IPS-20b (cell line): ENCODE results near the gene ODC1.

Experiments used
- H3K27ac ChIP-seq: one replicate; pipeline ENCODE4 v1.5.1; 2013; ENCODE audit warnings: low read length
- H3K27me3 ChIP-seq: 2 replicates; pipeline ENCODE4 v1.6.1; 2013; ENCODE audit warnings: mild to moderate bottlenecking, low read length, inconsistent platforms; ENCODE audit not compliant: insufficient read depth
- H3K36me3 ChIP-seq: 2 replicates; pipeline ENCODE4 v1.6.1; 2013; ENCODE audit warnings: low read depth, mild to moderate bottlenecking, inconsistent platforms, low read length, moderate library complexity; ENCODE audit not compliant: insufficient read depth
- H3K4me1 ChIP-seq: 2 replicates; pipeline ENCODE4 v1.6.1; 2013; ENCODE audit warnings: mild to moderate bottlenecking, control low read depth, inconsistent platforms, low read length, moderate library complexity; ENCODE audit not compliant: insufficient read depth
- H3K4me3 ChIP-seq: 2 replicates; pipeline ENCODE4 v1.5.1; 2013; ENCODE audit warnings: mild to moderate bottlenecking, low read length, inconsistent platforms
- H3K9ac ChIP-seq: 2 replicates; pipeline ENCODE4 v1.6.1; 2013; ENCODE audit warnings: low read depth, mild to moderate bottlenecking, inconsistent platforms, low read length, moderate library complexity
- H3K9me3 ChIP-seq: 2 replicates; pipeline ENCODE4 v1.6.1; 2013; ENCODE audit warnings: mild to moderate bottlenecking, low read depth, low read length, inconsistent platforms; ENCODE audit not compliant: insufficient read depth

Gene ODC1

GRCh38 chr2:10419553-10420257 lies 28.4 kb downstream of the ODC1 start:
- no peaks in the 10 kb centered on the region for H3K27me3 ChIP-seq
- H3K4me1 ChIP-seq = no peaks in the 10 kb centered on the region
- no peaks in the 10 kb centered on the region for H3K36me3 ChIP-seq
- H3K4me3 ChIP-seq = no peak overlapping the region
- no peaks in the 10 kb centered on the region for H3K9me3 ChIP-seq
- H3K9ac ChIP-seq = no peak overlapping the region
- H3K27ac ChIP-seq = no peak overlapping the region

- Histone ChIP-seq H3K9ac (no peak overlapping the region), H3K4me3 (no peak overlapping the region), H3K9me3 (no peaks in the 10 kb centered on the region), H3K4me1 (no peaks in the 10 kb centered on the region), H3K27me3 (no peaks in the 10 kb centered on the region), H3K27ac (no peak overlapping the region), H3K36me3 (no peaks in the 10 kb centered on the region)
These were observed 30.4 kb downstream of the ODC1 start for GRCh38 chr2:10417551-10418335.

DNA sequence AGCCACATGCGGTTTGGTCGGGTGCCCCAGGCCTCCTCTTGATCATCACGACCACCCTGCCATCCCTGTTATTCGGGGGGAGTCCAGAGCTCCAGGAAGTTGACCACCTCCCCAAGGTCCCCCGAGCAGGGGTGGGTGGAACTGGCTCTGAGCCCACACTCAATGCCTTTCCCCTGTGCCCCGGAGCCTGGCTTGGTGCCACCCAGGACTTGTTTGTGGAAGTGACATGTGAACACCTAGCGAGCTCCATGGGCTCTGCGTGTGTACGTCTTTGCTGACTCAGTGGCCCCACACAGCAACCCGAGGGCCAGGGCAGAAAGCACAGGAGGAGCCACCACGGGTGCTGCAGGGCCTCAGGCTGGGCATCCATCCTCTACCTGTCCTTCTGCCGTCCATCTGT lies 32.5 kb downstream of the ODC1 start:
- H3K27me3 ChIP-seq = no peaks in the 10 kb centered on the region
- H3K9ac ChIP-seq = no peak overlapping the region
- no peak overlapping the region for H3K27ac ChIP-seq
- H3K9me3 ChIP-seq = no peaks in the 10 kb centered on the region; the same call in 1 of the 2 replicates
- H3K36me3 ChIP-seq = no peaks in the 10 kb centered on the region
- no peaks in the 10 kb centered on the region for H3K4me1 ChIP-seq
- H3K4me3 ChIP-seq = no peak overlapping the region

- no peaks in the 10 kb centered on the region for H3K4me1 ChIP-seq
- H3K9ac ChIP-seq = no peak overlapping the region
- H3K4me3 ChIP-seq = no peak overlapping the region
- H3K27ac ChIP-seq = no peak overlapping the region
- no peaks in the 10 kb centered on the region for H3K36me3 ChIP-seq
- no peaks in the 10 kb centered on the region; the same call in 1 of the 2 replicates for H3K9me3 ChIP-seq
- no peaks in the 10 kb centered on the region for H3K27me3 ChIP-seq
These were observed 33.1 kb downstream of the ODC1 start for GRCh38 chr2:10415048-10415447.

GRCh38 chr2:10414591-10414990 lies 33.5 kb downstream of the ODC1 start:
- H3K4me1 ChIP-seq = no peaks in the 10 kb centered on the region
- no peak overlapping the region for H3K9ac ChIP-seq
- H3K36me3 ChIP-seq = no peaks in the 10 kb centered on the region
- H3K4me3 ChIP-seq = no peak overlapping the region
- no peaks in the 10 kb centered on the region; the same call in 1 of the 2 replicates for H3K9me3 ChIP-seq
- H3K27me3 ChIP-seq = no peaks in the 10 kb centered on the region
- no peak overlapping the region for H3K27ac ChIP-seq

DNA sequence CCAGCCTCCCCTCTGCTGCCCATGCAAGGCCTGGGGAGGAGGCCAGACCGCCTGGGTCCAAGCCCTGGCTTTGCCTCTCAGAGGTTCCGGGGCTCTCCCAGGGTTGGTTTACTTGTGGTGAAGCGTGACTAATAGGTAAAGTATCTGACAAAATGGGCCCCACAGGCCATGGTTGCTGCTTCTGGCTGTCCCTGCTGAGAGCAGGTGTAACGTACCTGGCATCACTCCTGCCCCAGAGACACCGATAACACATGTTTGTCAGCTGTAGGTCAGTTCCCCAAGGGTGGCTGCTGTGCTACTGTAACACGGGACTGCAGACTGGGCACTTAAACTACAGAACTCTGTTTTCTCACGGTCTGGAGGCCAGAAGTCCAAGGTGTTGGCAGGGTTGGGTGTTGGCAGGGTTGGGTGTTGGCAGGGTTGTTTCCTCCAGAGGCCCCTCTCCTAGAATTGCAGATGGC lies 34.1 kb downstream of the ODC1 start:
- Histone ChIP-seq H3K36me3 (no peaks in the 10 kb centered on the region), H3K27me3 (no peaks in the 10 kb centered on the region), H3K4me1 (no peaks in the 10 kb centered on the region), H3K4me3 (no peak overlapping the region), H3K9me3 (no peaks in the 10 kb centered on the region; the same call in 1 of the 2 replicates), H3K9ac (no peak overlapping the region), H3K27ac (no peak overlapping the region)

DNA sequence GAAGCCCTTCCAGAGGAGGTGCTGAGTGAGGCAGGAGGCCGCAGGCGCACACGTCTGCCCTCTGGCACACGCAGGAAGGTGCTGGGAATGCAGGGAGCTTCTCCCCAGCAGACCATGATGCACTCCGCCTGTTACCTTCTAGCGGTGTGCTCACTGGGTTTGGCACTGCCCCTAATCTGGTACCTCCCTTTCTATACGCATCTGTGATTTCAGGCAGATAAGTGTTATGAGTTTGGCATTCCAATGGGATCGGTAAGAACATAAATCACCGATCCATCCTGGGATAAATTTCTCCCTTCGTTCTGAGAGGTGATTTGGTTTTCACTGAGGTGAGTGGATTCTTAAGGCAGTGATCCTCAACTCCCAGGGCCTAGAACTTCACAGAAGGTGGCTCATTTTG lies 34.6 kb downstream of the ODC1 start:
- Histone ChIP-seq H3K4me3 (no peak overlapping the region), H3K27ac (no peak overlapping the region), H3K9me3 (no peaks in the 10 kb centered on the region; the same call in 1 of the 2 replicates), H3K36me3 (no peaks in the 10 kb centered on the region), H3K4me1 (peaks cover 3% of the 10 kb centered on the region; the same call in 1 of the 2 replicates), H3K27me3 (no peaks in the 10 kb centered on the region), H3K9ac (no peak overlapping the region)

- H3K4me1 ChIP-seq = peaks cover 3% of the 10 kb centered on the region; the same call in 1 of the 2 replicates
- no peak overlapping the region for H3K9ac ChIP-seq
These were observed 35.7 kb downstream of the ODC1 start for GRCh38 chr2:10412380-10412779.

GRCh38 chr2:10411557-10411956 lies 36.6 kb downstream of the ODC1 start:
- H3K9me3 ChIP-seq = no peaks in the 10 kb centered on the region; the same call in 1 of the 2 replicates
- H3K36me3 ChIP-seq = no peaks in the 10 kb centered on the region
- no peak overlapping the region for H3K9ac ChIP-seq
- peaks cover 3% of the 10 kb centered on the region; the same call in 1 of the 2 replicates for H3K4me1 ChIP-seq
- H3K27ac ChIP-seq = no peak overlapping the region
- H3K4me3 ChIP-seq = no peak overlapping the region
- H3K27me3 ChIP-seq = no peaks in the 10 kb centered on the region

More at GRCh38 chr2:10412380-10412779, 35.7 kb downstream of the ODC1 start:
- Histone ChIP-seq H3K27me3 (no peaks in the 10 kb centered on the region), H3K9me3 (no peaks in the 10 kb centered on the region; the same call in 1 of the 2 replicates), H3K36me3 (no peaks in the 10 kb centered on the region), H3K27ac (no peak overlapping the region), H3K4me3 (no peak overlapping the region)

DNA sequence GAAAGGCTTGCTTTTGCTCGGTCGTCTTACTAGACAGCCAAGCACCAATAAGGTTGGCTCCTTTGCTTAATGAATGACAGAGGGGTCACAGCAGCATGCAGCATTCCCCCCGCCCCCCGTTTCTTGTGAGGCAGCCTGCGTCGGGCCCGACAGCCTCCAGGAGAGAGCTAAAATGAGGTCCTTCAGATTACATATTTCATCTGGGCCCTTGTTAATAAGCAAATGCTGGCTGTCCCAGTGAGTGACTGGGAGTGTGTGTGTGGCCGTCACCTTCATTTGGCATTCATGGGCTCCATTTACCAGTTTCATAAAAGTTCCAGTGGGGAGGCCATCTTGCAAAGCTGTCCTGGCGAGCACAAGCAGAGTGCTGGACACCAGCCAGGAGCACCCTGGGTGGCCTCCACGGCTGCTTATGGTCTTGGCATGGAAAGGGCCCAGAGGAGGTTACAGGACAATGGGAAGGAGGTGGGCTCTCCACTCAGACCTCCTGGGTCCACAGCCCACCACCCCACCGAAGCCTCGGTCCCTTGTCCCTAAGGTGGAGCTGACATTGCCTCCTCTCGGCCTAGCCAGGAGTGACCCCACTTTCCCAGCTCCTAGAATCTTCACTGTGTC lies 37.2 kb downstream of the ODC1 start:
- H3K9me3 ChIP-seq = no peaks in the 10 kb centered on the region; the same call in 1 of the 2 replicates
- H3K4me1 ChIP-seq = peaks cover 3% of the 10 kb centered on the region; the same call in 1 of the 2 replicates
- no peak overlapping the region for H3K4me3 ChIP-seq
- H3K27ac ChIP-seq = no peak overlapping the region
- no peaks in the 10 kb centered on the region for H3K36me3 ChIP-seq
- no peak overlapping the region for H3K9ac ChIP-seq
- H3K27me3 ChIP-seq = no peaks in the 10 kb centered on the region

DNA sequence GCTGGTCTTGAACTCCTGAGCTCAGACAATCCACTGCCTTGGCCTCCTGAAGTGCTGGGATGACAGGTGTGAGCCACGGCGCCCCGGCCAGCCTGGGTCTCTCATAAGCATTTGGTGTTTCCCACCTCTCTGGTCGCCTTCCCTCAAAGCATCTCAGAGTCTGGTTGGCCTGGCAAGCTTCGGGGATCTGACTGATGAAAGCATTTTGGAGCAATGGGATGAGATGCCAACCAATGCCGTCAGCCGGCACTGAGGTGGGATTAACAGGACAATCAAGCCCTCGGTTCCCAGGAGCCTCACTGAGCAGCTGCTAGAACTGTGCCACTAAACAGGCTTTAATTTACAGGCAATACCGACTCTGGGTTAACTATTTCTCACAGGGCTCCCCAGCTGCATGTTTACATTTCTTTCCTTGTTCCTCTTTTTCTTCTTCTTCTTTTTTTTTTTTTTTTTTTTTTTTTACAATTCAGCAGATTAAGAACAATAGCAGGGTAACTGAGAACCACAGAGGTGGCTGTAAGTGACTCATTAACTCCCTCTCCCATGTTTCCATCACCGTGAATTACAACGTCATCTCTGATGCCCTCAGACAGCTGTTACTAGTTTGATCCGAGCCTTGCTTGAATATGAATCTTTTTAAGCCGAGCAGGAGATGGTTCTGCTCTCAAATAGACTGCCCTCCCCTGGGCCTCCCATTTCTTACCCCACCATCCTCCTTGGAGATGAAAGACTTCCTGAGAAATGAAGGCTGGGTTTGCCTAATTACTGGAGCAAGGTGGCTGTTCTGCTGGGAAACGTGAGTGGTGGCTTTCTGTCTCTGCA lies 37.9 kb downstream of the ODC1 start:
- Histone ChIP-seq H3K4me1 (peaks cover 3% of the 10 kb centered on the region; the same call in 1 of the 2 replicates), H3K36me3 (no peaks in the 10 kb centered on the region), H3K9me3 (no peaks in the 10 kb centered on the region; the same call in 1 of the 2 replicates), H3K27ac (no peak overlapping the region), H3K9ac (no peak overlapping the region), H3K27me3 (no peaks in the 10 kb centered on the region), H3K4me3 (no peak overlapping the region)
